T47D (cell line): Measurements from ENCODE around the gene UBE2S.
"Not testable (repeated sequence)": the region's sequence is repeated elsewhere in the genome, so short reads cannot be mapped to it uniquely, and the experiment has no call there.

Experiments used
- DNase-seq, 2 experiments: peaks; one replicate each; pipeline versions ENCODE4 v3.0.0 to v3.0.0-alpha.2; 2011 to 2012; ENCODE audit warnings: low read depth in 1 of 2, low spot score in 1 of 2
- JUND ChIP-seq: IDR thresholded peaks from 2 replicates; pipeline ENCODE4 v1.6.1; 2012; ENCODE audit warnings: low read depth
- in situ Hi-C: cut with HindIII; loops from 2 replicates; pipeline ENCODE4 v1.10.0; 2016; ENCODE audit warnings: low sequenced_read_pairs, low pct_unique_long_range_greater_than_20kb

Gene UBE2S

GRCh38 chr19:55407800-55408532, 378 bp upstream of the UBE2S start:
- in situ Hi-C loops: no loop called here
- DNase-seq: peak; percentile 99
- TF ChIP-seq JUND: no peak

GRCh38 chr19:55406826-55407549, 600 bp downstream of the UBE2S start:
- DNase-seq: no peak
- in situ Hi-C loops: no loop called here
- TF ChIP-seq JUND: no peak

GRCh38 chr19:55406091-55406825, 1.3 kb downstream of the UBE2S start:
- TF ChIP-seq JUND: no peak
- DNase-seq: no peak
- in situ Hi-C loops: no loop called here

- in situ Hi-C loops: no loop called here
- no peak for TF ChIP-seq JUND
- no peak for DNase-seq
Observed at GRCh38 chr19:55405638-55406037, 1.9 kb downstream of the UBE2S start.

- no peak for TF ChIP-seq JUND
- in situ Hi-C loops: no loop called here
- DNase-seq: no peak
Observed at GRCh38 chr19:55402509-55402908, 5.1 kb downstream of the UBE2S start.

GRCh38 chr19:55401390-55401789, 6.2 kb downstream of the UBE2S start:
- in situ Hi-C loops, DNase-seq: not testable (repeated sequence)

GRCh38 chr19:55400281-55401087, 7.1 kb downstream of the UBE2S start:
- no peak for DNase-seq
- no peak for TF ChIP-seq JUND
- in situ Hi-C loops: no loop called here

GRCh38 chr19:55398200-55398925, 9.2 kb downstream of the UBE2S start:
- no peak for TF ChIP-seq JUND
- no peak for DNase-seq
- in situ Hi-C loops: no loop called here

GRCh38 chr19:55392820-55393761, 14.5 kb downstream of the UBE2S start:
- TF ChIP-seq JUND: no peak
- in situ Hi-C loops: no loop called here
- no peak for DNase-seq

GRCh38 chr19:55391702-55392615, 15.6 kb downstream of the UBE2S start:
- TF ChIP-seq JUND: no peak
- in situ Hi-C loops: no loop called here
- no peak for DNase-seq
